Esophagus muscularis mucosa (tissue), 3 donors: Measurements from ENCODE around the gene OR2T5.
"Not testable (repeated sequence)": the region's sequence is repeated elsewhere in the genome, so short reads cannot be mapped to it uniquely, and the experiment has no call there.

Experiments
- POLR2AphosphoS5 ChIP-seq, 2 donors: sonication (generic); formaldehyde crosslinking; IDR thresholded peaks; one replicate each; pipeline ENCODE4 v1.6.1; 2017; ENCODE audit warnings: antibody characterized with exemption in 2 of 2
- TF ChIP-seq, protein P1 (sequence below), 3 experiments: fragments of 200-600 bp in 2 of 3; fragments of 450-650 bp in 1 of 3; sonication (generic) in 2 of 3; IDR thresholded peaks; one replicate each; pipeline ENCODE4 v1.5.1; 2017 to 2019; ENCODE audit warnings: antibody characterized with exemption in 3 of 3, mild to moderate bottlenecking in 2 of 3, moderate library complexity in 1 of 3

DNA sequence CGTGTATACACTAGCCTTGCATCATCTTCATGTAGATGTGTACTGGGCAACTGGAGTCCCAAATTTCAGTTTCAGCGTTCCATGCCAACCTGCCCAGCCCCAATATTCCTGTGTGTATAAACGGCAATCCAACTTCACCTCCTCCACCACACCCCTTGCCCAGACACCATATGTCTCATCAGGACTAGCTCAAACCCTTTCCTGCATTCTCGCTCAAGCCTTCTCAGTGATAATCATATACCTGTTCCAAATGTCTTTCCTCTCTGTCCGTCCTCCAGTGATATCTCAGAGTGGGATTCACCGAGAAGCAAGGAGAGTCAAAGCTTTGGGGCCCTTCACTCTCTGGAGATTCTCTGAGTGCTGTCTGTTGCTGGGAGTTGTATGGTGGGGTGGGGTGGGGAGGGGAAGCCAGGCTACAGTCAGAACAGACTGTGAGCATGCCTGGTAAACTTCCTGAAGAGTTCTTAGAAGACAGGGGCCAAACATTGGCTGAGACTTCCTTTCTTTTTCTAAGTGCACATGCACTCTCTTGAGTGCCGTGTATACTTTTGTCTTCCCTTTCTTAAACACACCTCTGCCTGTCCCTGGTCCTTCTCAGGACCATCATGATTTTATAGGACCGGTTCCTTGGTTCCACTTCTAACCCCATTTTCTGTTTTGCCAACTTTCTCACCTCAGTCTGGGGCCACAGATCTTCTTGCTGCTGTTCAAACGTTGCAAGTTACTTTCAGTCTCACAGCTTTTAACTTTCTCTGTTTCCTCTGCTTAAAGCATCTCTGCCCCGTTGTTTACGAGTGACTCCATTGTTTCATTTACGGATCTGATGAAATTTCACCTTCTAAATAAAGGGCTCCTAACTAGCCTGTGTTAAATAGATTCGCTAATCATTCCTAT, 6.5 kb upstream of the OR2T5 start:
- TF ChIP-seq, protein P1, sequence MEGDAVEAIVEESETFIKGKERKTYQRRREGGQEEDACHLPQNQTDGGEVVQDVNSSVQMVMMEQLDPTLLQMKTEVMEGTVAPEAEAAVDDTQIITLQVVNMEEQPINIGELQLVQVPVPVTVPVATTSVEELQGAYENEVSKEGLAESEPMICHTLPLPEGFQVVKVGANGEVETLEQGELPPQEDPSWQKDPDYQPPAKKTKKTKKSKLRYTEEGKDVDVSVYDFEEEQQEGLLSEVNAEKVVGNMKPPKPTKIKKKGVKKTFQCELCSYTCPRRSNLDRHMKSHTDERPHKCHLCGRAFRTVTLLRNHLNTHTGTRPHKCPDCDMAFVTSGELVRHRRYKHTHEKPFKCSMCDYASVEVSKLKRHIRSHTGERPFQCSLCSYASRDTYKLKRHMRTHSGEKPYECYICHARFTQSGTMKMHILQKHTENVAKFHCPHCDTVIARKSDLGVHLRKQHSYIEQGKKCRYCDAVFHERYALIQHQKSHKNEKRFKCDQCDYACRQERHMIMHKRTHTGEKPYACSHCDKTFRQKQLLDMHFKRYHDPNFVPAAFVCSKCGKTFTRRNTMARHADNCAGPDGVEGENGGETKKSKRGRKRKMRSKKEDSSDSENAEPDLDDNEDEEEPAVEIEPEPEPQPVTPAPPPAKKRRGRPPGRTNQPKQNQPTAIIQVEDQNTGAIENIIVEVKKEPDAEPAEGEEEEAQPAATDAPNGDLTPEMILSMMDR (IDR thresholded peaks at IDR 0.05), result not testable (repeated sequence)
- not testable (repeated sequence) for TF ChIP-seq POLR2AphosphoS5 (IDR thresholded peaks at IDR 0.05)
